CD4-positive, alpha-beta memory T cell (primary cell): ENCODE measurements around the gene WDR59. TPM values are rescaled to one million over a fixed set of nuclear protein-coding genes. Genes with fewer than 3 reads are reported as not detected.

ENCODE experiments used
- CTCF ChIA-PET: fragments of 350-600 bp; sonication (Branson Sonifier 250); formaldehyde crosslinking; loops from one replicate; lab custom pipeline; 2021; ENCODE audit warnings: inconsistent platforms; ENCODE audit not compliant: partially characterized antibody; lab: Charles Lee
- POLR2A ChIA-PET: fragments of 350-600 bp; sonication (Branson Sonifier 250); formaldehyde crosslinking; loops from one replicate; lab custom pipeline; 2021; ENCODE audit not compliant: partially characterized antibody; lab: Charles Lee
- DNase-seq, 5 donors: peaks; one replicate each; pipeline versions ENCODE4 v3.0.0 to v3.0.0-alpha.2; 2020 to 2022; ENCODE audit warnings: mixed read lengths in 1 of 5
- H3K27ac ChIP-seq: one replicate; pipeline ENCODE4 v1.7.0; 2013; ENCODE audit warnings: low read depth, low read length
- H3K27me3 ChIP-seq: 2 replicates; pipeline ENCODE4 v1.7.0; 2013; ENCODE audit warnings: mild to moderate bottlenecking, low read length, moderate library complexity; ENCODE audit not compliant: insufficient read depth
- H3K36me3 ChIP-seq: 2 replicates; pipeline ENCODE4 v1.7.0; 2013; ENCODE audit warnings: mild to moderate bottlenecking, low read length, moderate library complexity; ENCODE audit not compliant: insufficient read depth
- H3K4me1 ChIP-seq: 2 replicates; pipeline ENCODE4 v1.7.0; 2013; ENCODE audit warnings: mild to moderate bottlenecking, low read length, moderate library complexity; ENCODE audit not compliant: insufficient read depth
- H3K4me3 ChIP-seq, 2 donors: one replicate each; pipeline ENCODE4 v1.7.0; 2013; ENCODE audit warnings: low read length in 2 of 2, mild to moderate bottlenecking in 1 of 2
- H3K9me3 ChIP-seq, 2 donors: one replicate each; pipeline ENCODE4 v1.7.0; 2013; ENCODE audit warnings: low read length in 2 of 2, control low read depth in 1 of 2; ENCODE audit not compliant: control insufficient read depth in 1 of 2
- H3K27ac Mint-ChIP-seq, 7 donors: one replicate each; pipeline ENCODE4 v1.8.0; 2020 to 2021; ENCODE audit warnings: mixed read lengths in 7 of 7, mild to moderate bottlenecking in 6 of 7, inconsistent platforms in 3 of 7, moderate library complexity in 3 of 7
- H3K27me3 Mint-ChIP-seq, 2 donors: one replicate each; pipeline ENCODE4 v1.8.0; 2020 to 2021; ENCODE audit warnings: mixed read lengths in 2 of 2
- H3K36me3 Mint-ChIP-seq, 2 donors: one replicate each; pipeline ENCODE4 v1.8.0; 2020 to 2021; ENCODE audit warnings: mixed read lengths in 2 of 2, inconsistent platforms in 1 of 2, mild to moderate bottlenecking in 1 of 2
- H3K4me1 Mint-ChIP-seq, 4 donors: one replicate each; pipeline ENCODE4 v1.8.0; 2020 to 2021; ENCODE audit warnings: mixed read lengths in 4 of 4, mild to moderate bottlenecking in 1 of 4
- H3K4me3 Mint-ChIP-seq, 8 donors: one replicate each; pipeline ENCODE4 v1.8.0; 2020 to 2021; ENCODE audit warnings: mixed read lengths in 8 of 8, mild to moderate bottlenecking in 7 of 8, moderate library complexity in 6 of 8, inconsistent platforms in 3 of 8
- H3K9me3 Mint-ChIP-seq, 8 donors: one replicate each; pipeline ENCODE4 v1.8.0; 2020 to 2021; ENCODE audit warnings: mixed read lengths in 8 of 8, mild to moderate bottlenecking in 5 of 8, inconsistent platforms in 3 of 8, moderate library complexity in 1 of 8
- intact Hi-C: fragments of 100-400 bp; cut with micrococcal nuclease; formaldehyde crosslinking; loops from one replicate; pipeline ENCODE4 v1.15.1; 2023
- polyA plus RNA-seq, 2 donors: library from polyadenylated mRNA; unstranded; fragments of 300-500 nt; fragmentation: Illumina TruSeq; gene quantifications; one replicate each; pipeline ENCODE4 v1.2.3, GENCODE V29; 2021
- total RNA-seq, 2 experiments: library from RNA; stranded (reverse); gene quantifications; one replicate each; pipeline ENCODE4 v1.2.3, GENCODE V29; 2021

Gene WDR59, protein sequence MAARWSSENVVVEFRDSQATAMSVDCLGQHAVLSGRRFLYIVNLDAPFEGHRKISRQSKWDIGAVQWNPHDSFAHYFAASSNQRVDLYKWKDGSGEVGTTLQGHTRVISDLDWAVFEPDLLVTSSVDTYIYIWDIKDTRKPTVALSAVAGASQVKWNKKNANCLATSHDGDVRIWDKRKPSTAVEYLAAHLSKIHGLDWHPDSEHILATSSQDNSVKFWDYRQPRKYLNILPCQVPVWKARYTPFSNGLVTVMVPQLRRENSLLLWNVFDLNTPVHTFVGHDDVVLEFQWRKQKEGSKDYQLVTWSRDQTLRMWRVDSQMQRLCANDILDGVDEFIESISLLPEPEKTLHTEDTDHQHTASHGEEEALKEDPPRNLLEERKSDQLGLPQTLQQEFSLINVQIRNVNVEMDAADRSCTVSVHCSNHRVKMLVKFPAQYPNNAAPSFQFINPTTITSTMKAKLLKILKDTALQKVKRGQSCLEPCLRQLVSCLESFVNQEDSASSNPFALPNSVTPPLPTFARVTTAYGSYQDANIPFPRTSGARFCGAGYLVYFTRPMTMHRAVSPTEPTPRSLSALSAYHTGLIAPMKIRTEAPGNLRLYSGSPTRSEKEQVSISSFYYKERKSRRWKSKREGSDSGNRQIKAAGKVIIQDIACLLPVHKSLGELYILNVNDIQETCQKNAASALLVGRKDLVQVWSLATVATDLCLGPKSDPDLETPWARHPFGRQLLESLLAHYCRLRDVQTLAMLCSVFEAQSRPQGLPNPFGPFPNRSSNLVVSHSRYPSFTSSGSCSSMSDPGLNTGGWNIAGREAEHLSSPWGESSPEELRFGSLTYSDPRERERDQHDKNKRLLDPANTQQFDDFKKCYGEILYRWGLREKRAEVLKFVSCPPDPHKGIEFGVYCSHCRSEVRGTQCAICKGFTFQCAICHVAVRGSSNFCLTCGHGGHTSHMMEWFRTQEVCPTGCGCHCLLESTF
- total RNA-seq (100 to 1,000 TPM; 116 to 127 TPM), polyA plus RNA-seq (10 to 100 TPM; 11.0 to 20.5 TPM)

DNA sequence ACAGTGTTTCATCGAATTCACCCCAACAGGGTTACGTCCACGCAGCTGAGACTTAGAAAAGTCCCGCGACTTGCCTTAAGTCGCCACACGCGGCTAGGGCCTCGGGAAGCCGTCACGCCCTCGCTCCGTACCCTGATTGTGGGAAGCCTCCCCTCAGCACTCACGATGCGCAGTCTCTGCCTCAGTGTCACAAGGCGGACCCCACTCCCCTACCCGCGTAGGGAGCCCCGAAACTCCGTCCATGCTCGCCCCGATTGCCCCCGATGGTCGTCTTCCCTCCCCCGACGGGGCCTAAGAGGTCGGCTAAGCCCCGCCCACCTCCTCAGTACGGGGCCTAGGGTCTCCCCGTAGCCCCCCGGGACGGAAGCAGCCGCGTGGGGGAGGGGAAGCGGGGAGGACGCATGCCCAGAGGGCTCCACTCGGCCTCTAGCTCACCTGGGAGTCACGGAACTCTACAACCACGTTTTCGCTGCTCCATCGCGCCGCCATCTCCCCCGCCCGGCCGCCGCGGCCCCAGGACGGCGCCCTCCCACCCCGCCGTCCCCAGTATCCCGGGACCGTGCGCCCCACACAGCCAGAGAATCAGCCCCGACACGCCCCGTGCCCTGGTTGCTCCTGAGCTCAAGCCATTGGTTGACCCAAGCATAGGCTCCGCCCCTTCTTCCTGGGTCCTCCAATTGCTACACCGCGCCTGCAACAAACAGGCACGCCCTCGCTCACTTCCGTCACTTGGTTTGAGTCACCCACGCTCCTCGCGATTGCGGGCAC, at the start of gene WDR59:
WDR59 (minus strand) TSS at position 595 of the 768 bp plus-strand sequence; CDS start at position 489, 106 bp downstream.
- H3K4me1 Mint-ChIP-seq = peaks cover 8 to 29% (median 19%) of the 10 kb centered on the region in 4 donors
- H3K27me3 Mint-ChIP-seq = no peaks in the 10 kb centered on the region
- Histone ChIP-seq H3K9me3 (no peaks in the 10 kb centered on the region), H3K4me3 (peak within 1 kb of the TSS; percentile 90 to 96), H3K36me3 (no peaks in the 10 kb centered on the region), H3K4me1 (peaks cover 18% of the 10 kb centered on the region), H3K27ac (peak within 1 kb of the TSS; percentile 87), H3K27me3 (no peaks in the 10 kb centered on the region)
- ChIA-PET POLR2A (interaction anchor here (0.9 to 2.5 kb wide), 12 partner anchors 13 to 663 kb away, joined by 4 to 15 read pairs (median 6); partner anchors contain the start of genes CFDP1, GLG1, KARS1 and RFWD3), CTCF (interaction anchor here (0.8 to 5.6 kb wide), 7 partner anchors 9 to 125 kb away, joined by 3 to 62 read pairs (median 4); partner anchors contain the start of gene ZNRF1)
- DNase-seq = peak; percentile 97 to 100 (median 99)
- intact Hi-C loops = loop anchor here (1.0 to 5.0 kb wide), 8 partner anchors 14 to 688 kb away; partner anchors contain the start of genes CFDP1, GLG1, PSMD7 and TMEM170A
- H3K27ac Mint-ChIP-seq = peak within 1 kb of the TSS; percentile 84 to 99 (median 95)
- H3K9me3 Mint-ChIP-seq = no peaks in the 10 kb centered on the region
- peaks cover 0 to 4% of the 10 kb centered on the region in 2 donors for H3K36me3 Mint-ChIP-seq
- peak within 1 kb of the TSS; percentile 93 to 98 (median 96) for H3K4me3 Mint-ChIP-seq

DNA sequence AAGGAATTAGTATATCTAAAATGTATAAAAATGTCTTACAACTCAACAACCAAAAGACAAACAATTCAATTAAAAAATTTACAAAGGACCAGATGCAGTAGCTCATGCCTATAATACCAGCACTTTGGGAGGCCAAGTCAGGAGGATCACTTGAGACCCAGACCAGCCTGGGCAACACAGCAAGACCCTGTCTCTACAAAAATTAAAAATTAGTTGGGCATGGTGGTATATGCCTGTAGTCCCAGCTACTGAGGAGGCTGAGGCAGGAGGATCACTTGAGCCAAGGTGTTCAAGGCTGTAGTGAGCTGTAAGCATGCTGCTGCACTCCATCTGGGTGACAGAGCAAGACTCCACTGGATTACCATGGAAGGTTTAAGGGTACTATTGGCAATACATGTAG, 47.7 kb upstream of the WDR59 start:
- POLR2A ChIA-PET = no interaction called here
- H3K27me3 ChIP-seq = no peaks in the 10 kb centered on the region
- CTCF ChIA-PET = interaction anchor here (1.3 kb wide), 1 partner anchor 78 kb away, joined by 4 read pairs; no protein-coding TSS in a partner anchor
- intact Hi-C loops = no loop called here
- Mint-ChIP-seq H3K27me3 (peaks cover 0 to 1% of the 10 kb centered on the region in 2 donors), H3K27ac (no peak overlapping the region), H3K9me3 (peaks cover 0 to 2% (median 0%) of the 10 kb centered on the region in 8 donors), H3K36me3 (peaks cover 0 to 2% of the 10 kb centered on the region in 2 donors), H3K4me1 (peaks cover 0 to 7% (median 2%) of the 10 kb centered on the region in 4 donors), H3K4me3 (no peak overlapping the region)
- no peaks in the 10 kb centered on the region for H3K36me3 ChIP-seq
- no peaks in the 10 kb centered on the region for H3K9me3 ChIP-seq
- no peak for DNase-seq
- no peaks in the 10 kb centered on the region for H3K4me1 ChIP-seq
- H3K4me3 ChIP-seq = no peak overlapping the region
- no peak overlapping the region for H3K27ac ChIP-seq

DNA sequence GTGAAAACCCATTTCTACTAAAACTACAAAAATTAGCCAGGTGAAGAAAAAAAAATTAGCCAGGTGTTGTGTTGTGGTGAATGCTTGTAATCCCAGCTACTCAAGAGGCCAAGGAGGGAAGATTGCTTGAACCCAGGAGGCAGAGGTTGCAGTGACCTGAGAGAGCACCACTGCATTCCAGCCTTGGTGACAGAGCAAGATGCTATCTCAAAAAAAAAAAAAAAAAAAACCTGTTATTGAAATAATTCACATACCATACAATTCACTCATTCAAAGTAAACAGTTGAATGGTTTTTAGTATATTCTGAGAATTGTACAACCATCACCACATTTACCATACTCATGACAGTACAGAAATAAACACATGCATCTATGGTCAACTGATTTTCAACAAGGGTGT, 44.9 kb upstream of the WDR59 start:
- no peaks in the 10 kb centered on the region for H3K9me3 Mint-ChIP-seq
- H3K36me3 ChIP-seq = no peaks in the 10 kb centered on the region
- peaks cover 0 to 7% (median 4%) of the 10 kb centered on the region in 4 donors for H3K4me1 Mint-ChIP-seq
- H3K27ac ChIP-seq = no peak overlapping the region
- no peak for DNase-seq
- no peak overlapping the region for H3K27ac Mint-ChIP-seq
- H3K9me3 ChIP-seq = no peaks in the 10 kb centered on the region
- peaks cover 0 to 1% of the 10 kb centered on the region in 2 donors for H3K27me3 Mint-ChIP-seq
- H3K4me3 Mint-ChIP-seq = no peak overlapping the region
- ChIA-PET CTCF (no interaction called here), POLR2A (interaction anchor here (0.6 kb wide), 1 partner anchor 9 kb away, joined by 3 read pairs; no protein-coding TSS in a partner anchor)
- H3K4me1 ChIP-seq = no peaks in the 10 kb centered on the region
- intact Hi-C loops = no loop called here
- H3K4me3 ChIP-seq = no peak overlapping the region
- no peaks in the 10 kb centered on the region for H3K36me3 Mint-ChIP-seq
- H3K27me3 ChIP-seq = no peaks in the 10 kb centered on the region

DNA sequence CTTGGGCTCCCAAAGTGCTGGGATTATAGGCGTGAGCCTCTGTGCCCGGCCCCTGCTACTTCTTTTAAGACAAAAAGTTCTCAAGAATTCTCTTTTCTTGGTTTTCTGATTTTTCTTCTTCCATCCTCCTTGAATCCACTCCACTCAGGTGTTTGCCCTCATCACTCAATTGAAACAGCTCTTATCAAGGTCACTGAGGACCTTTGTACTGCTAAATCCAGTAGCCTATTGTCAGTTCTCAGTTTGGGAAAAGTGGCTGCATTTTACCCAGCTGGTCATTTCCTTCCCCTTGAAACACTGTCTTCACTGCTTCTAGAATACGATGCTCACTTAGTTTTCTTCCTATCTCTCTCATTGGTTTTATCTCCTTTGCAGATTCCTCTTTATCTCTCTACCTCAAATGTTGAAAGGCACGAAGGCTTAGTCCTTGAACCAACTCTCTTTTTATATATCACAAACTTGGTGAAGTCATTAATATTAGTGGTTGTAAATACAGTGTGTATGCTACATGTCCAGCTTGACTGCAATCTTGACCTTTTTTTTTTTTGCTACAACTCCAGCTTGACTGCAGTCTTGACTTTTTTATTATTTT, 43.7 kb upstream of the WDR59 start:
- CTCF ChIA-PET = interaction anchor here (0.6 to 1.3 kb wide), 2 partner anchors 11 to 24 kb away, joined by 3 read pairs; no protein-coding TSS in a partner anchor
- POLR2A ChIA-PET = no interaction called here
- no peaks in the 10 kb centered on the region for H3K27me3 ChIP-seq
- DNase-seq = no peak
- H3K9me3 Mint-ChIP-seq = no peaks in the 10 kb centered on the region
- intact Hi-C loops = no loop called here
- peaks cover 7% of the 10 kb centered on the region for H3K4me1 ChIP-seq
- H3K4me3 ChIP-seq = no peak overlapping the region
- H3K4me1 Mint-ChIP-seq = peaks cover 8 to 14% (median 11%) of the 10 kb centered on the region in 4 donors
- H3K9me3 ChIP-seq = no peaks in the 10 kb centered on the region
- H3K27me3 Mint-ChIP-seq = no peaks in the 10 kb centered on the region
- no peaks in the 10 kb centered on the region for H3K36me3 ChIP-seq
- H3K27ac Mint-ChIP-seq = no peak overlapping the region
- no peak overlapping the region for H3K27ac ChIP-seq
- H3K4me3 Mint-ChIP-seq = no peak overlapping the region
- H3K36me3 Mint-ChIP-seq = no peaks in the 10 kb centered on the region

DNA sequence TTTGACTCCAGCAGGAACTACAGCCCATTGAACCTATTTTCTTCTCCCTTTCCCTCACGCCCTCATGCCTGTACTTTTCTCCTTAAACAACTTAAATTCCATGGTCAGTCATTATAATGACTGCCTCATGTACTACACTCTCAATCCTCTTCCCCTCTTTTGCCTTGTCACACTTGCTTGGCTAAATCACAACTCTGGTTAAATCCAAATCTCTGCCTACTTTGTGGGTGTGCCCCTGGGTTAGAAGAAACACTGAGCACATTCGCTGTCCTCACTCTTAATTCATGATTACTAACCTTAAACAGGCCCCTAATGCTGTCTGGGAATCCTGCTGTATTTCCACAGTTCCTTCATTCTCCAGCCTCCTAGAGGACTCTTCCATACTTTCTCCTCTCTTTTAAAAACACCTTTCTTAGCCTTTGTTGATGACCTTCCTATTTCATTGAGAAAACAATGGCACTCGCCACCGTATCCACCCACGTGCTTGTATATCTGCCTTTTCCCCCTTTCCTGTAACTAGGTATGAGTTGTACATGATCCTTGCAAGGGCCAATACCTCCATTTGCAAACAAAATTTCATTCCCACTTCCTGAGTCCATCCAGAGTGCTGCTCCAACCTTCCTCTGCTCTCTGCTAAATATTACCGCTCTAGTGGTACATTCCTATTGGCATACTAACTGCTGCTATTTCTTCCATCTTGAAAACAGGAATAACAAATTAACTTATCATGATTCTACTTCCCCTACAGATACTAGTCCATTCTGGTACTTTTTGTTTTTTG, 42.8 kb upstream of the WDR59 start:
- Histone ChIP-seq H3K27me3 (no peaks in the 10 kb centered on the region), H3K4me1 (peaks cover 7% of the 10 kb centered on the region), H3K27ac (no peak overlapping the region), H3K4me3 (no peak overlapping the region), H3K36me3 (no peaks in the 10 kb centered on the region), H3K9me3 (no peaks in the 10 kb centered on the region)
- H3K36me3 Mint-ChIP-seq = peaks cover 1 to 5% of the 10 kb centered on the region in 2 donors
- DNase-seq = no peak
- peaks cover 8 to 14% (median 13%) of the 10 kb centered on the region in 4 donors for H3K4me1 Mint-ChIP-seq
- no peaks in the 10 kb centered on the region for H3K27me3 Mint-ChIP-seq
- intact Hi-C loops = no loop called here
- POLR2A ChIA-PET = no interaction called here
- CTCF ChIA-PET = interaction anchor here (1.1 kb wide), 1 partner anchor 14 kb away, joined by 4 read pairs; no protein-coding TSS in a partner anchor
- no peak overlapping the region for H3K27ac Mint-ChIP-seq
- H3K9me3 Mint-ChIP-seq = peaks cover 0 to 2% (median under 1%) of the 10 kb centered on the region in 8 donors
- no peak overlapping the region for H3K4me3 Mint-ChIP-seq
